ENCODE results near the gene PROX1. TPM values are rescaled to one million over a fixed set of nuclear protein-coding genes. Genes with fewer than 3 reads are reported as not detected.

PROX1 gene
- total RNA-seq, 1 donor from 2014 or later: 2.8 TPM

- intact Hi-C loops (cut with DNase I): no loop called here
- DNase-seq (ENCODE audit: low spot score): no peak
- no peak for ATAC-seq
Measured at GRCh38 chr1:214013614-214014377, 26.0 kb downstream of the PROX1 start.

GRCh38 chr1:214014730-214015129 is 27.0 kb downstream of the PROX1 start:
- intact Hi-C loops (cut with DNase I): no loop called here
- ATAC-seq (no peak), DNase-seq (ENCODE audit: low spot score) (no peak)

- intact Hi-C loops (cut with DNase I): no loop called here
- no peak for DNase-seq (ENCODE audit: low spot score)
- no peak for ATAC-seq
Measured at GRCh38 chr1:214017191-214017982, 29.6 kb downstream of the PROX1 start.

- intact Hi-C loops (cut with DNase I): no loop called here
- DNase-seq (ENCODE audit: low spot score) (no peak), ATAC-seq (no peak)
Measured at GRCh38 chr1:214018386-214019268, 30.9 kb downstream of the PROX1 start.

- DNase-seq (ENCODE audit: low spot score) (no peak), ATAC-seq (no peak)
- intact Hi-C loops (cut with DNase I): no loop called here
Measured at GRCh38 chr1:214019499-214019898, 31.7 kb downstream of the PROX1 start.

DNA sequence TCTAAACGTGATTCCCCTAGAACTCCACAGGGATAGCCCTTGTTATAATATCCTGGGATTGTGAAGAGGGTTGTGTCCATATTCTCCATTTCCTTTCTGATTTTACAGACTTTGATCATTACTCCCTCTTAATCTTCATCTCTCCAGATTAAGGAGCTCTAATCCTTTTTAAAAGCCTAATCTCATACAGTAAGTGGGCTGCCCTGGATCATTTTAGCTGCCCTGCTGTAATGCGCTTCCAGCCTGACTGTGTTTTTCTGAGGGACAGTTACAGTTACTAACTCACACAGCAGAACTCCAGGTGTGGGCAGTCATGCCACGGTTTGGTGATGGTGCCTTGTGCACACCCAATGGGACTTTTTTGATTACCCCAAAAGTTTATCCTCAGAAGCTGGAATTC is 33.5 kb downstream of the PROX1 start:
- no peak for DNase-seq (ENCODE audit: low spot score)
- intact Hi-C loops (cut with DNase I): no loop called here

GRCh38 chr1:214022229-214022791 is 34.5 kb downstream of the PROX1 start:
- intact Hi-C loops (cut with DNase I): no loop called here
- DNase-seq (ENCODE audit: low spot score): no peak
- ATAC-seq: no peak

More for the DNA sequence above, 33.5 kb downstream of the PROX1 start:
- no peak for ATAC-seq

DNA sequence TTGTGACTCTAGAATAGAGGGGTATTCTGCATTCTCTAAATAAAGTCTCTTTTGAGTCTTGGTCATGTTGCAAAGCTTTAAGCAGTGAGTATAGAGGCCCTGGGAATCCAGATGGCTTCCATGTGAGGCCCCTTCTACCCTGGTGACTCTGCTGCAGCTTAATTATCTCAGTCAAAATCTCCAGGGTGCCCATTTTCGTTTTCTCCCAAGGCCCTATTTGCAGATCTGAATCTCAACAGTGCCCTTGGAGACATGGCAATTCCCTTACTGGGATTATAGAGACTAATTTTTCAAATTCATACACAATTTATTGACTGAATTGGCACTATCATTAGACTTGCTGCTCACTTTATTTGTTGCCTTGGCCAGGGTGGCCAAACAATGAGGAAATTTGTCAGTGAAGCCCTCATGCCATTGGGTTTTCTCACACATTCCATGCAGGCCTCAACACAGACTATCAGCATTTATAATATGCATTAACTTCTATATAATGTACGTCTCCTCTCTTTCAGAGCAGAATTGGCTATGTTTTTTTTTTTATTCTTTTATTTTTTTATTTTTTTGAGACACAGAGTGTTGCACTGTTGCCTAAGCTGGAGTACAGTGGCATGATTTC is 35.1 kb downstream of the PROX1 start:
- DNase-seq (ENCODE audit: low spot score) (no peak), ATAC-seq (no peak)
- intact Hi-C loops (cut with DNase I): no loop called here

- ATAC-seq (no peak), DNase-seq (ENCODE audit: low spot score) (no peak)
- intact Hi-C loops (cut with DNase I): no loop called here
Measured at GRCh38 chr1:214026985-214027384, 39.2 kb downstream of the PROX1 start.

DNA sequence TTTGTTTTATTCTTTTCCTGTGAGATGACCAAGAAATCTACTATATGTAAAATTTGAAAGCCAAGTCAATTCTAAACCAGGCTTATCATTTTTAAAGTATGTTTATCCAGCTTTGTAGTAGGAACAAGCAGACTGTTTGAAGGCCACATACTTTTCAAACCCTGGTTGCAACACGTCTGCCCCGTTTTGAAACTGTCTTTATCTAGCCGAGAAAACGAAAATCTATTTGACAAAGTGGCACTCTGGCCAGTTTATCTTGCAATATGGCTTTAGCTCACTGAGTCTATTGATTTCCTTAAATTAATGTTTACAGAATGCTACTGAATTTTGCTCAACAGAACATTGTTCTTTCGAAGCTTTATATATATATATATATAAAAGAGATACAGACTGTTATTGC is 39.7 kb downstream of the PROX1 start:
- DNase-seq (ENCODE audit: low spot score): no peak
- ATAC-seq: no peak
- intact Hi-C loops (cut with DNase I): no loop called here

DNA sequence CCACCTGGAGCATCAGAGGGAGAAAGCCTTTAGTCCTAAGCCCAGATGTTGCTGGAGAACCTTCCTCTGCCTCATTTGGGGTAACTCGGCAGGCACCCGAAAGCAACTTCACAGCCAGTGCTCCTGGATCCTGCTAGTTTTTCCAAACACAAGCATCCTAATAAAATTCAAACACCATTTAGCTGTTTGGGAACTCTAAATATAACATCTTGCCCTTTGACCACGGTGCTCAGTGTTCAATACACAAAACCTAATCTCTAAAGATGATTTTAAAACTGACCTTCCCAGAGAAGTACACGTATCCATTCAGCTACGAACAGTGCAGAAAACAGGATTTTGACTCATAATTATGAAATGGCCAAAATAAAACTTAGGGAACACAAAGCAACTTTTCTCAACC is 40.3 kb downstream of the PROX1 start:
- DNase-seq (ENCODE audit: low spot score) (no peak), ATAC-seq (no peak)
- intact Hi-C loops (cut with DNase I): no loop called here

- ATAC-seq (no peak), DNase-seq (ENCODE audit: low spot score) (no peak)
- intact Hi-C loops (cut with DNase I): no loop called here
Measured at GRCh38 chr1:214028649-214029406, 41.1 kb downstream of the PROX1 start.

DNA sequence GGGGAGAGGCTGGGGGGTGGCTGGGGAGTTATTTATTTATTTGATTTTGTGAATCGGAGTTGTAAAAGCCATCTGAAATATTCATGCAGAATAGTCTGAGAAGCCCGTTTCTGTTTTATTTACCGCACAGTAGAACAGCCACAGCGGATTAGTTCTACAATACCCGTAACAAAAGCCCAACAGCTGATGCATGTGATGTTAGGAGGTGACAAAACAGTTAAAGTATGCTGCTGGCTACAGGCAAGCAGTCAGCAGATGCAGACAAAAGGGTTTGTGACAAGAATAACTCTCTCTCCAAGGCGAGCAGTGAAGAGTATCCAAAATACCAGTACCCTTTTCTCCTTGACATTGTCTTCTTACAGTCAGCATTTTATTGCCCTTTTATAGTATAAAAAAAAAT is 42.0 kb downstream of the PROX1 start:
- intact Hi-C loops (cut with DNase I): no loop called here
- ATAC-seq (no peak), DNase-seq (ENCODE audit: low spot score) (no peak)

DNA sequence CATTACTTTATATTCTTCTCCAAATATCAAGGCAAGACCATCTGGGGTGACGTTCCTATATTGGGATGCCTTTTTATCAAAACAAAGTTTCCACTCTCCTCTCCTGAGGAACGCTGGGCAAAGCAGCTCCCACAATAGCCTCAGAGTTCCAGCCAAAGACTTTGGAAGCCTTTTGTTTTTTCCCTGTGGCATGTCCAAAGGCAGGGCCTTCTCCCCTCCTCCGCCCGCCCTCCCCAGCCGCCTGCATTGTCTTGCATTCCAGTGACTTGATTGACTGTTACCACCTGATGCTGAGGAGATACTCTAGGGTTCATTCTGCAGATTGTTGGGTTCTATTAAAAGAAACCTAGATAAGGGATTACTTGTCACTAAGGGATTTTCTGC is 43.5 kb downstream of the PROX1 start:
- DNase-seq (ENCODE audit: low spot score): no peak
- no peak for ATAC-seq
- intact Hi-C loops (cut with DNase I): no loop called here

GRCh38 chr1:214037468-214037867 is 49.7 kb downstream of the PROX1 start:
- DNase-seq (ENCODE audit: low spot score) (no peak), ATAC-seq (no peak)

GRCh38 chr1:214039394-214040018 is 51.7 kb downstream of the PROX1 start:
- intact Hi-C loops (cut with DNase I): no loop called here
- ATAC-seq (no peak), DNase-seq (ENCODE audit: low spot score) (no peak)

More at GRCh38 chr1:214037468-214037867, 49.7 kb downstream of the PROX1 start:
- intact Hi-C loops (cut with DNase I): no loop called here

- DNase-seq (ENCODE audit: low spot score): no peak
- intact Hi-C loops (cut with DNase I): no loop called here
- ATAC-seq: no peak
Measured at GRCh38 chr1:214043167-214043566, 55.4 kb downstream of the PROX1 start.

Measured in sciatic nerve (tissue), 2 donors.